Measurements from ENCODE around the gene ANKRD29.
"Not testable (repeated sequence)": the region's sequence is repeated elsewhere in the genome, so short reads cannot be mapped to it uniquely, and the experiment has no call there.

ANKRD29 gene

DNA sequence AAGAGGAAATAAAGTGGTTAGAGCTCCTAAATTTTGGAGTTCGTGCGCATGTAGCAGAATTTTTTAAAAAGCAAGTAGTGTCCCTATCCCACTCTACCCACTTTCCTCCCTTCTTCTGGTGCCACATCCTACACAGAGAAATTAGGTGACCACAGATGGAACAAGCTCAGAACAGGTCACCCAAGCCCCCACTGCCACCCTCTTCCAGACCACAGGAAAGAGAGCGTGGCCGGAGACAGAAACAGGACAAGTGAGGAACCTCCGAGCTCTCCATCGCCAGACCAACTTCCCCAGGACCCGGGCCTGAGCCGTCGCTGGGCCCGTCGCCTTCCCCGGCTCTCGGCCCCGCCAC lies 76.8 kb downstream of the ANKRD29 start:
- H3K36me3 ChIP-seq (ENCODE audit: control insufficient read depth in 1 of 2, insufficient read depth in 2 of 2, low read length in 2 of 2), result no peaks in the 10 kb centered on the region
- H3K9ac ChIP-seq (ENCODE audit: low read depth in 1 of 2, low read length in 2 of 2), result peak overlapping the region; percentile 94 to 95
- H3K27ac ChIP-seq (ENCODE audit: low read depth, low read length), result peak overlapping the region; percentile 100
- H3K4me3 ChIP-seq (ENCODE audit: low read depth in 1 of 2, low read length in 2 of 2), result peak overlapping the region; percentile 91 to 99
- no peaks in the 10 kb centered on the region for H3K27me3 ChIP-seq (ENCODE audit: control insufficient read depth in 1 of 2, insufficient read depth in 2 of 2, low read length in 2 of 2)
- no peaks in the 10 kb centered on the region for H3K9me3 ChIP-seq (ENCODE audit: control insufficient read depth in 1 of 2, low read length in 2 of 2)
- H3K4me1 ChIP-seq (ENCODE audit: control insufficient read depth in 1 of 2, insufficient read depth in 2 of 2, low read length in 2 of 2), result peaks cover 27 to 37% of the 10 kb centered on the region in 2 donors

DNA sequence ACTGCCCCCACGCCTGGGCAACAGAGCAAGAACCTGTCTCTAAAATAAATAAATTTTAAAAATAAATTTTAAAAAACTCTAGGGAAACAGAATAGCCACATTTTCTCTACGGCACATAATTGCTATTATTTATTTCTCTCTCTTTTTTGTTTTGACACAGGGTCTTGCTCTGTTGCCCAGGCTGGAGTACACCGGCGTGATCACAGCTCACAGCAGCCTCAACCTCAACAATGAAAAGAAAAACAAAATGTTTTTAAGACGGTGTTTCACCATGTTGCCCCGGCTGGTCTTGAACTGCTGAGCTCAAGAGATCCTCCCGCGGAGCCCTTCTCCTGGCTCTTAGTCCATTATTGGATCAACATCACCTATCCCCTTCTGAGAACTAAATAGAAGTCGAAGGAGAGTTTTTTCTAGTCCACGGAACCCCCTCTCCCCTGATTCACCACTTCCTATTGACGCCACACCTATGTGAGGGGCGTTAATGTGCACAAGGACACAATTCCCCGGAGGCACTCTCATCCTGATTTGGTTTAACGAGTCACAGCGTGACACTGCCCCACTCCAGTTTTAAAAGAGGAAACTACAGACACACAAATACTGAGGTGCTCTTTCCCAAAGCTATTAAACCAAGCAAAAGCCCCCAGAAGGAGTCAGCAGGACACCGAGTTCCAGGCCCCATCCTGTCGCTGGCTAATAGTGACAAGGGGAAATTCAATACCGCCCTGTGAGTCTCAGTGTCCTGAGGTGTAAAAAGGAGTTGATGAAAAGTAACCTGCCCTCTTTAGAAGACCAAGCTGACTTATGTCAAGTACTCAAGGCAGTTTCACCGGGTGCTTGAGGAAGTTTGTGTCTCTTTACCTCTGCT lies 77.5 kb downstream of the ANKRD29 start:
- H3K9me3 ChIP-seq (ENCODE audit: control insufficient read depth in 1 of 2, low read length in 2 of 2), result no peaks in the 10 kb centered on the region
- peaks cover 29 to 37% of the 10 kb centered on the region in 2 donors for H3K4me1 ChIP-seq (ENCODE audit: control insufficient read depth in 1 of 2, insufficient read depth in 2 of 2, low read length in 2 of 2)
- H3K27ac ChIP-seq (ENCODE audit: low read depth, low read length), result peak overlapping the region; percentile 100
- peak overlapping the region; percentile 94 to 95 for H3K9ac ChIP-seq (ENCODE audit: low read depth in 1 of 2, low read length in 2 of 2)
- H3K36me3 ChIP-seq (ENCODE audit: control insufficient read depth in 1 of 2, insufficient read depth in 2 of 2, low read length in 2 of 2), result peaks cover 3% of the 10 kb centered on the region in 2 donors
- H3K4me3 ChIP-seq (ENCODE audit: low read depth in 1 of 2, low read length in 2 of 2), result peak overlapping the region; percentile 91 to 99
- H3K27me3 ChIP-seq (ENCODE audit: control insufficient read depth in 1 of 2, insufficient read depth in 2 of 2, low read length in 2 of 2), result no peaks in the 10 kb centered on the region

DNA sequence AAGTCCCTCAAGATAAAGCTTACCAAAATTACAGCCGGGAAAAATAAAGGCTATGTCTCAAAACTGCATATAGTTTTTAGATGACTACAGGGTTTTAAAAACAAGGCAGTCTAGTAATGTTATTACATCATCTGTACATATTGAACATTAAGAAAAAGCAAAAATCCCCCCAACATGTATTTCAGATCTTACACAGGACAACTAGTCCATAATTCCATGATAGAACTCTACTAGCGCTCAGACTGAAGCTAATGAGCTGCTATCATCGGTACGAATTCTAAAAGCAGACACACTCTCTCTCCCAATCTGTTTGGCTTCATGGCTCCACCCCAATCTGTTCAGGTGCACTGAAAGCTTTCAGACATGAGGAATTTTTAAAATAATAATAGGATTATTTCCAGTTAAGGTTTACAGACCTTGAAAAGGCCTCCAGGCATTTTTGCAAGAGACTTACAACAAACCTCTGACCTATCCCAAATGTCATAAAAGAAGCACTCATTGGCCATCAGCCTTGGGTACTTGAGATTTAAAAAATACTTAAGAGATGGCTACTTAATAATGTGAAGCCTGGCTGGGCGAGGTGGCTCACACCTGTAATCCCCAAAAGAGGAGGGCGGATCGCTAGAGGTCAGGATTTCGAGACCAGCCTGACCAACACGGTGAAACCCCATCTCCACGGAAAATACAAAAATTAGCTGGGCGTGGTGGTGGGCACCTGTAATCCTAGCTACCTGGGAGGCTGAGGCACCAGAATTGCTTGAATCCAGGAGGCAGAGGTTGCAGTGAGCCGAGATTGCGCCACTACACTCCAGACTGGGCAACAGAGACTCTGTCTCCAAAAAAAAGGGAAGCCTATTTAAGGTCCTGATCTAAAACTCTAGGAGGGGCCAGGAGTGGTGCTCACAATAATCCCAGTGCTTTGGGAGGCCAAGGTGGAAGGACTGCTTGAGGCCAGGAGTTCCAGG lies 78.4 kb downstream of the ANKRD29 start:
- peaks cover 34 to 37% of the 10 kb centered on the region in 2 donors for H3K4me1 ChIP-seq (ENCODE audit: control insufficient read depth in 1 of 2, insufficient read depth in 2 of 2, low read length in 2 of 2)
- no peak overlapping the region for H3K9ac ChIP-seq (ENCODE audit: low read depth in 1 of 2, low read length in 2 of 2)
- H3K4me3 ChIP-seq (ENCODE audit: low read depth in 1 of 2, low read length in 2 of 2), result peak overlapping the region; percentile 10 to 16
- no peaks in the 10 kb centered on the region for H3K9me3 ChIP-seq (ENCODE audit: control insufficient read depth in 1 of 2, low read length in 2 of 2)
- H3K27me3 ChIP-seq (ENCODE audit: control insufficient read depth in 1 of 2, insufficient read depth in 2 of 2, low read length in 2 of 2), result no peaks in the 10 kb centered on the region
- peaks cover 3 to 4% of the 10 kb centered on the region in 2 donors for H3K36me3 ChIP-seq (ENCODE audit: control insufficient read depth in 1 of 2, insufficient read depth in 2 of 2, low read length in 2 of 2)
- H3K27ac ChIP-seq (ENCODE audit: low read depth, low read length), result no peak overlapping the region

DNA sequence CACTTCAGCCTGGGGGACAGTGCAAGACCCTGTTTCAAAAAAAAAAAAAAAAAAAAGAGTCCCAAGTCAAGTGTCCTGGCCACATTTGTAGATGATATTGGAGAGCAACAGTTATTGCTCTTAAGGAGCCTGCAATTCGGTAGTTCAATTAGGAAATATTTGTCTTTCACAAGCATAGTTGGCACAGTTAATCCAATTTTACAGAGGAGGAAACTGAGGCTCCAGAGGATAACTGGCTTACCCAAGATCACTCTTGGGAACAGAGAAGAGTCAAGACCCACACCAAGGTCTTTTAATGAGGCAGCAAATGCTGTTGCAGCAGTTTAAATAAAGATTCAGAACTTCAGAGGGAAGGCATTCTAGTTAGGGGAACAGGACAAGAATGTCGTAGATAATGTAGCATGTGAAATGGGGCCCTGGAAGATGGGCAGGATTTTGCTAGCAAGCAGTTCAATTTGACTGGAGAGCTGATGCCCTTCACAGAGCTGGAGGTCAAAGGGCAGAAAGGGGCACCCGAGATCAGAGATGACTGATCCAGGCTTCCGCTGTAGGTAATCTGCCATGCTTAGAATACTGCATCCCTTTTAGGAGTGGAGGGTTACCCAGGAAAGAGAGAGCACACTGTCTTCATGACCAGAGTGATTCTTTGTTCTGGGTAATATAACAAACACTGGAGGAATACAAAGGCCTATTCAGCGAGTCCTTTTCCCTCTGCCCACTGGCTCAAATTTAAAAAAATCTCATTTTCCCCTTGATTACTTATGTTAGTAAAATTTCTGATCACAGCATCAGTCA lies 79.4 kb downstream of the ANKRD29 start:
- no peak overlapping the region for H3K27ac ChIP-seq (ENCODE audit: low read depth, low read length)
- no peaks in the 10 kb centered on the region for H3K27me3 ChIP-seq (ENCODE audit: control insufficient read depth in 1 of 2, insufficient read depth in 2 of 2, low read length in 2 of 2)
- peaks cover 4 to 6% of the 10 kb centered on the region in 2 donors for H3K36me3 ChIP-seq (ENCODE audit: control insufficient read depth in 1 of 2, insufficient read depth in 2 of 2, low read length in 2 of 2)
- H3K4me3 ChIP-seq (ENCODE audit: low read depth in 1 of 2, low read length in 2 of 2), result no peak overlapping the region
- H3K4me1 ChIP-seq (ENCODE audit: control insufficient read depth in 1 of 2, insufficient read depth in 2 of 2, low read length in 2 of 2), result peaks cover 34 to 37% of the 10 kb centered on the region in 2 donors
- H3K9me3 ChIP-seq (ENCODE audit: control insufficient read depth in 1 of 2, low read length in 2 of 2), result no peaks in the 10 kb centered on the region
- H3K9ac ChIP-seq (ENCODE audit: low read depth in 1 of 2, low read length in 2 of 2), result no peak overlapping the region

GRCh38 chr18:23580677-23581367 lies 81.9 kb downstream of the ANKRD29 start:
- Histone ChIP-seq H3K9ac (ENCODE audit: low read depth in 1 of 2, low read length in 2 of 2) (no peak overlapping the region), H3K9me3 (ENCODE audit: control insufficient read depth in 1 of 2, low read length in 2 of 2) (no peaks in the 10 kb centered on the region), H3K4me3 (ENCODE audit: low read depth in 1 of 2, low read length in 2 of 2) (no peak overlapping the region), H3K27me3 (ENCODE audit: control insufficient read depth in 1 of 2, insufficient read depth in 2 of 2, low read length in 2 of 2) (no peaks in the 10 kb centered on the region), H3K27ac (ENCODE audit: low read depth, low read length) (no peak overlapping the region), H3K4me1 (ENCODE audit: control insufficient read depth in 1 of 2, insufficient read depth in 2 of 2, low read length in 2 of 2) (peaks cover 32 to 34% of the 10 kb centered on the region in 2 donors), H3K36me3 (ENCODE audit: control insufficient read depth in 1 of 2, insufficient read depth in 2 of 2, low read length in 2 of 2) (peaks cover 7 to 11% of the 10 kb centered on the region in 2 donors)

GRCh38 chr18:23578891-23579653 lies 83.6 kb downstream of the ANKRD29 start:
- Histone ChIP-seq H3K4me1 (ENCODE audit: control insufficient read depth in 1 of 2, insufficient read depth in 2 of 2, low read length in 2 of 2) (peaks cover 19 to 34% of the 10 kb centered on the region in 2 donors), H3K4me3 (ENCODE audit: low read depth in 1 of 2, low read length in 2 of 2) (no peak overlapping the region), H3K27me3 (ENCODE audit: control insufficient read depth in 1 of 2, insufficient read depth in 2 of 2, low read length in 2 of 2) (no peaks in the 10 kb centered on the region), H3K9me3 (ENCODE audit: control insufficient read depth in 1 of 2, low read length in 2 of 2) (no peaks in the 10 kb centered on the region), H3K36me3 (ENCODE audit: control insufficient read depth in 1 of 2, insufficient read depth in 2 of 2, low read length in 2 of 2) (peaks cover 7 to 11% of the 10 kb centered on the region in 2 donors), H3K9ac (ENCODE audit: low read depth in 1 of 2, low read length in 2 of 2) (no peak overlapping the region), H3K27ac (ENCODE audit: low read depth, low read length) (no peak overlapping the region)

DNA sequence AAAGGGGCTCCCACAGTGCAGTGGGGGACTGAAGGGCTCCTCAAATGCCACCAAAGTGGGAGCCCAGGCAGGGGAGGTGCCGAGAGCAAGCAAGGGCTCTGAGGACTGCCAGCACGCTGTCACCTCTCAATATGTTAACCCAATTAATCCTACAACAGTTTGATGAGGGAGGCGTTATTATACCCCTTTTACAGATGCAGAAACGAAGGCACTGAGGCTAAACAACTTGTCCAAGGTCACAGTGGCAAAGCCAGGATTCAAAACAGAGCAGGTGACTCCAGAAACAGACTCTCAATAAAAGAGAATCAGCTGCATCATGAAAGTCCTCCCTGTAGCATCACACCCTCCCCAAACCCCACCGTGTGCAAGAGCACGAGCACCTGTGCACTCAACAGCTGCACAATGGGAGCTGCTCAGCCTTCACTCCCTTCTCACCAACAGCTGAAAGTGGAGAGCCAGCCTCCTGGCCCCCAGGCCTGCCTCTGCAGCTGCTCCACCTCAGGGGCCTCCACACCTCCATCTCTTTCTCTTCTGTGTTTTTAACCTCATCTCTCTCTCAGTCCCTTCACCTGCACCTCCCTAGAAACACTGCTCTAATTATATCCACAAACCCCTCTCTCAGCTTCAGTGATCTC lies 84.5 kb downstream of the ANKRD29 start:
- H3K4me3 ChIP-seq (ENCODE audit: low read depth in 1 of 2, low read length in 2 of 2), result no peak overlapping the region
- H3K36me3 ChIP-seq (ENCODE audit: control insufficient read depth in 1 of 2, insufficient read depth in 2 of 2, low read length in 2 of 2), result peaks cover 7 to 14% of the 10 kb centered on the region in 2 donors
- H3K27me3 ChIP-seq (ENCODE audit: control insufficient read depth in 1 of 2, insufficient read depth in 2 of 2, low read length in 2 of 2), result no peaks in the 10 kb centered on the region
- H3K4me1 ChIP-seq (ENCODE audit: control insufficient read depth in 1 of 2, insufficient read depth in 2 of 2, low read length in 2 of 2), result peaks cover 10 to 32% of the 10 kb centered on the region in 2 donors
- no peaks in the 10 kb centered on the region for H3K9me3 ChIP-seq (ENCODE audit: control insufficient read depth in 1 of 2, low read length in 2 of 2)
- H3K27ac ChIP-seq (ENCODE audit: low read depth, low read length), result no peak overlapping the region
- no peak overlapping the region for H3K9ac ChIP-seq (ENCODE audit: low read depth in 1 of 2, low read length in 2 of 2)

- not testable (repeated sequence) for H3K9me3 ChIP-seq (ENCODE audit: control insufficient read depth in 1 of 2, low read length in 2 of 2); H3K27me3 ChIP-seq (ENCODE audit: control insufficient read depth in 1 of 2, insufficient read depth in 2 of 2, low read length in 2 of 2); H3K27ac ChIP-seq (ENCODE audit: low read depth, low read length); H3K9ac ChIP-seq (ENCODE audit: low read depth in 1 of 2, low read length in 2 of 2); H3K4me3 ChIP-seq (ENCODE audit: low read depth in 1 of 2, low read length in 2 of 2)
- Histone ChIP-seq H3K36me3 (ENCODE audit: control insufficient read depth in 1 of 2, insufficient read depth in 2 of 2, low read length in 2 of 2) (peaks cover 7 to 21% of the 10 kb centered on the region in 2 donors), H3K4me1 (ENCODE audit: control insufficient read depth in 1 of 2, insufficient read depth in 2 of 2, low read length in 2 of 2) (peaks cover 5 to 31% of the 10 kb centered on the region in 2 donors)
Measured at GRCh38 chr18:23577521-23577920, 85.2 kb downstream of the ANKRD29 start.
